ENCODE results near the gene PAX5. TPM values are rescaled to one million over a fixed set of nuclear protein-coding genes. Genes with fewer than 3 reads are reported as not detected.

The PAX5 gene
- total RNA-seq, 1 donor from 2014 or later: 0.18 TPM

DNA sequence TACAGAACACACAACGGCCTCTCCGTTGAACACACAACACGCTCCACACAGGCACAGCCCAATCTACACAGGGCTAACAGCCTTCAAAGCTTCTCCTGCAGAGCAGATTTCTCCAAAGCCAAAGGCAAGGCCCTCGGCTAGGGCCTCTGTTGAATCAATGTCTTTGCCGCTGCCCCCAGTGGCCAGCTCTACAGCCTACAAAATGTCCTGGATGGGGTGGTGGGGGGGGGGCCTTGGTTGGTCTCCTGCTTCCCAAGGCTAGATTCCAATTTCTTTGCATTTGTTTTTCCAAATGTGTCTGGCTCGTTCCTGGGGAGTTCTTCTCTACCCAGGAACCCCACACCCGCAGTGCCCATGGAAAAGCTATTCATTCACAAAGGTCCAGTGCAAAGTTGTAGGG lies 167.2 kb downstream of the PAX5 start:
- Histone ChIP-seq H3K4me3 (no peak overlapping the region), H3K36me3 (no peaks in the 10 kb centered on the region), H3K4me1 (no peaks in the 10 kb centered on the region), H3K27me3 (ENCODE audit: low read depth) (peaks cover 7% of the 10 kb centered on the region), H3K9me3 (no peaks in the 10 kb centered on the region), H3K27ac (no peak overlapping the region)
- TF ChIP-seq CTCF (IDR thresholded peaks at IDR 0.05): no peak
- DNase-seq: no peak
- ATAC-seq: no peak
- intact Hi-C loops (cut with DNase I): no loop called here

DNA sequence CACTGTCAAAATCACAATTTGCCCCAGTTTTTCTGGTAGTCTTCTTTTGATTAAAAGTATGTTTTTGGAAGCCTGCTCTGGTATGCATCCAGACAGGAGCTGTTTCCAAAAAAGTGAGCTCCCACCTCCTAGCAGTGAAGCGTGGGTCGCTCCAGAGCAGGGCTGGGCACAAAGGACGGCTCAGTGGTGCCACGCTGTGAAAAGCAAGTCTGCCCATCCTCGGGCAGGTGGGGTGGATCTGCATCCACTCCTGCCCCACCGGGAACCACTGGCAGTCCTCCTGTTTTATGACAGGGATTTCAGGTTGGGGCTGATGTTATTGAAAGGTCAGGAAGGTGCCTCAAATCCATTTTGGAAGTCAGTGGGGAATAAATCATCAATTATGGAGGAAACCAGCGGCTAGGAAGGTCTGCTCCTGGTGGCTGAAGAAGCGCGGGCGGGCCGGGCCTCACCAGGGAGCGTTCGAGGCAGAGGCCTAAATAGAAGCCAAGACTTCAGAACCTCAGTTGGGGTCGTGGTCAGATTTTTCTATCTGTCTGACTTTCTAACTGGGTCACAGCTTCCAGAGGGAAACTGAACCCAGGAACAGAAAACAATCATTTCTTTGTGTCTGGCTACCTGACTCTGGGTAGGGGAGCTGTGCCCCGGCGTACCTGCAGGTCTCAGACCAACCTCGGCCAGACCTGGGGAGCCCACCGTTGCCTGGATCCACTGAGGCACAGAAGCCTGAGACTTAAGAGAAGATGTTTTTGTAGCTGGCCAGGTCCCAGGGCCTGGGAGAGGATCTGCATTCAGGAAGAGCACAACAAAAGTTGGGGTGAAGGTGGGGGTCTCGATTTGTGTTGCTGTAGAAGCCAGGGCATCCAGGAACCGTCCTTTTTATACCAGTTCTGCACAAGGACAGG lies 168.1 kb downstream of the PAX5 start:
- no peaks in the 10 kb centered on the region for H3K36me3 ChIP-seq
- peaks cover 9% of the 10 kb centered on the region for H3K27me3 ChIP-seq (ENCODE audit: low read depth)
- intact Hi-C loops (cut with DNase I): no loop called here
- no peak for TF ChIP-seq CTCF (IDR thresholded peaks at IDR 0.05)
- DNase-seq (no peak), ATAC-seq (no peak)
- H3K9me3 ChIP-seq: no peaks in the 10 kb centered on the region
- no peaks in the 10 kb centered on the region for H3K4me1 ChIP-seq
- no peak overlapping the region for H3K27ac ChIP-seq
- no peak overlapping the region for H3K4me3 ChIP-seq

DNA sequence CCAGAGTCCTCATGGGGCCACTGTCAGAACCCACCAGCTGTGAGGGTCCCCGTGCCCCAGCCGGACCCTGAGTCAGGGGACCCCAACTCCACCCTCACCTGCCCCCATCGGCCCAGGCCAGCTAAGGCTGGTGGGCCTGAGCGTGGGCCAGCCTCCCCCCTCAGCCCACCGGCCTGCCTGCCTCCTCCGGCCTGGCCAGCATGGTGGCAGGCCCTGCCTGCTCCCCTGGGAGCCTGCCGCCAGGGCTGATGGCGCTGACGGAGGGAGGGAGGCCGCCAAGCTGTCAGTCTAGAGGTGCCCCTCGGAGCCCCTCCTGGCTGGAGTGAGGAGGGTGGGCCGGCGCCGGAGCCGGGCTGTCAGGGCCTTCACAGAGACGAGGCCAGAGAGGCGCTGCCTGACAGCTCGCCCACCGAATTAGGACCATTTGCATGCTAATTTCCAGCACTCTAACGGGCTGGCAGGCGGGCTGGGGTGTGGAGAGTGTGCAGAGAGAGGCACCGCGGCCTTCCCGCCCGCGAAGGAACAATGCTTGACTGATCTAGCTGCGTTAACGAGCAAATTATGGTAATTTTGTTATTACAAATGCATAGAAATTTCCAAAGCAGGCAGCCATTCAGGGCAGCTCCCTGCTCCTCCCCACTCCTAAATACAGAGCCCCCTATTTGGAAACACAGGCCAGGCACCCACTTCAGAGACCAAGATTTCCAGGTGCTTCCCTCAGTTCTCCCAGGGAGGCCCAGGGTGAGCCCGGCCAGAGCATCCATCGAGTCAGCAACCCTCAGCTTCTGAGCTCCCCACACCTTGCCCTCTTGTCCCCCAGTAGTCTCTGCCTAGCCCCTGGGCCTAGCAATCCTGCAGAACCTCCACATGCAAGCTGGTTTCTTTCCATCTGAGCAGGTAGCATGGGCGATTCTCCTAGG lies 169.3 kb downstream of the PAX5 start:
- no peak for DNase-seq
- H3K4me3 ChIP-seq: no peak overlapping the region
- H3K9me3 ChIP-seq: no peaks in the 10 kb centered on the region
- no peaks in the 10 kb centered on the region for H3K4me1 ChIP-seq
- intact Hi-C loops (cut with DNase I): no loop called here
- no peak for ATAC-seq
- no peak overlapping the region for H3K27ac ChIP-seq
- TF ChIP-seq CTCF (IDR thresholded peaks at IDR 0.05): no peak
- H3K27me3 ChIP-seq (ENCODE audit: low read depth): peaks cover 9% of the 10 kb centered on the region
- no peaks in the 10 kb centered on the region for H3K36me3 ChIP-seq

GRCh38 chr9:36862206-36863145 lies 171.6 kb downstream of the PAX5 start:
- Histone ChIP-seq H3K4me1 (no peaks in the 10 kb centered on the region), H3K27me3 (ENCODE audit: low read depth) (peaks cover 5% of the 10 kb centered on the region), H3K9me3 (no peaks in the 10 kb centered on the region), H3K4me3 (no peak overlapping the region), H3K27ac (no peak overlapping the region), H3K36me3 (no peaks in the 10 kb centered on the region)
- intact Hi-C loops (cut with DNase I): no loop called here
- peak; percentile 40 for DNase-seq
- ATAC-seq: peak; percentile 28 to 31
- peak; percentile 52 for TF ChIP-seq CTCF (IDR thresholded peaks at IDR 0.05)

Measured in lower lobe of right lung (tissue), 2 donors.